Fibroblast of lung (primary cell): Measurements from ENCODE around the gene SHC4.
"Not testable (repeated sequence)": the region's sequence is repeated elsewhere in the genome, so short reads cannot be mapped to it uniquely, and the experiment has no call there.

Experiments used
- CTCF ChIP-seq, 2 donors: IDR thresholded peaks in 1 of 2; conservative IDR thresholded peaks in 1 of 2; 1 replicate in 1 of 2; 2 replicates in 1 of 2; pipeline ENCODE4 v1.5.1; 2011 to 2012; ENCODE audit warnings: low read length in 2 of 2, control low read depth in 1 of 2, inconsistent platforms in 1 of 2, low read depth in 1 of 2, mild to moderate bottlenecking in 1 of 2
- EZH2 ChIP-seq: IDR thresholded peaks from 2 replicates; pipeline ENCODE4 v1.5.1; 2012; ENCODE audit warnings: low read length, control low read depth, mild to moderate bottlenecking; ENCODE audit errors: missing control alignments

GRCh38 chr15:48909313-48909712, 54.4 kb downstream of the SHC4 start:
- not testable (repeated sequence) for TF ChIP-seq CTCF (conservative IDR thresholded peaks at IDR 0.05 in 1 of 2, IDR thresholded peaks at IDR 0.05 in 1 of 2; ENCODE audit: low read depth in 1 of 2, low read length in 2 of 2); EZH2
